GM18868 (cell line): ENCODE data around the gene RHCE.
"Not testable (repeated sequence)": the region's sequence is repeated elsewhere in the genome, so short reads cannot be mapped to it uniquely, and the experiment has no call there.

Experiments used
- ATAC-seq: cut with Tn5 transposase; IDR thresholded peaks from one replicate; pipeline ENCODE4 v1.9.1; 2021; ENCODE audit warnings: mild to moderate bottlenecking, moderate library complexity; ENCODE audit not compliant: unreplicated experiment

RHCE gene

DNA sequence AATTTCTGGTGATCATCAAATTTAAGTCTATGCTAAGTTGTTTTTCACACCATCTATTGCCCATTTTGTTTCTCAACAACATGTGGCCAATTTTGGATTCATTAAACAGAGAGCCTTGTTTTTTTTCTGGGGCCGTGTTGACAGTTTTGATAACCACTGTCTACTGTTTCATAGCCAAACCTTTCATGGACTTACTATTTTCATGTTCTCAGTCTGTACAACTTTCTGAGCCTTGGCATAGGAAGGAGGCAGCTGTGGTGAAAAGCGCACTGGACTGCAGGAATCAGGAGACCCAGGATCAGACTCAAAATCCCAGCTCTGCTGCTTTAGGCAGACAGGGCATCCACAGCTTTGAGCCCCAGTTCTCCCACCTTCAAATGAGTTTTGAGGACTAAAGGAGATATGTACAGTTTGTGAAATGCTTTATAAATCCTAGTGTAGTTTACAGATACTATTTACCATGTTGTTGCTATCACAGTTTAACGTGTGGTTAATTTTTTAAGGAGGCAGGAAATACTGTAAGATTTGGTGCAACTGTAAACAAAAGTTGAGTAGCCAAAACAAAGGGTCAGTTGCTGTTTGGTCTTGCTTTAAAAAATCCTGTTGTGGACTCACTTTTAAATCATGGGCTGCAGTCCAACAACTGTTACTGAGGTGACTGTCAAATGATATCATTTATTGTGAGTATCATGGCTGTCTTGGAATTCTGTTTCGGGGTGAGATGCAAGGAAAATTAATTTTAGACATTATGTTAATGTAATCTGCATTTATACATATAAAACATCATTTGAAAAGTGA is 13.0 kb upstream of the RHCE start:
- no peak for ATAC-seq

- no peak for ATAC-seq
These were observed 12.2 kb upstream of the RHCE start for GRCh38 chr1:25432749-25433388.

GRCh38 chr1:25431955-25432719 is 11.5 kb upstream of the RHCE start:
- no peak for ATAC-seq

- ATAC-seq: no peak
These were observed 10.6 kb upstream of the RHCE start for GRCh38 chr1:25430967-25431881.

GRCh38 chr1:25430073-25430966 is 9.7 kb upstream of the RHCE start, which contains the start of gene MACO1:
Gene MACO1, plus strand, starts transcription at chr1:25430897. Its CDS starts 202 bp downstream, at chr1:25431099.
- ATAC-seq: peak; percentile 86

DNA sequence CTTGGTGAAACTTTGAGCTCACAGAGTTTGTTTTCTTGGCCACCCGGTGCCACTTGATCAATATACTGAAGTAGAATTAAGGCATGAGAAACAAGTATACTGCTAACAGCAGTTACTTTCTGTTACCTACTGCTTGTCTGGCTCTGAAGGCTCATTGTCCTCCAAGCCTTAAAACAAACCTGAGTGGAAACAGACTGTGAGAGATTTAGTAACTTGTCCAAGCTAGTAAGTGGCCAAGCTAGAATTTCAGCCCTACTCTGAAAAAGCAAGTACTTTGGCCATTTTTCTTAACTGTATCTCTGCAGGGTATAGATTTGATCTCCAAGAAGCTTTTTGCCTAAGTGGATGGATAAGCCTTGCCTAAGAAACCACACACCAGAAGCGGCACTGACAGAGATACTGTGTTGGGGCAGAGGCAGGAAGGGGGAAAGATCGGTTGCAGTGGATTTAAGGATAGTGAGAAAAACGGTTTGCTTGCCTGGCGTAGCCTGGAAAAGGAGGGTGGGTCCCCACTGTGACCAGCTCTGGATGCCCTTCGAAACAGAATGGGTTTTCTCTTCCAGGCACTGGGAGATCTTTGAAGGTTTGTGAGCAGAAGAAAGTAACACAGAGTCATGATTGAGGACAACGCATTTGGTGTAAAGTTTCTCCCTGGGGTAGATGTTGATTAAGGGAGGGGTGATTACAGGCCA is 8.0 kb upstream of the RHCE start:
- no peak for ATAC-seq

DNA sequence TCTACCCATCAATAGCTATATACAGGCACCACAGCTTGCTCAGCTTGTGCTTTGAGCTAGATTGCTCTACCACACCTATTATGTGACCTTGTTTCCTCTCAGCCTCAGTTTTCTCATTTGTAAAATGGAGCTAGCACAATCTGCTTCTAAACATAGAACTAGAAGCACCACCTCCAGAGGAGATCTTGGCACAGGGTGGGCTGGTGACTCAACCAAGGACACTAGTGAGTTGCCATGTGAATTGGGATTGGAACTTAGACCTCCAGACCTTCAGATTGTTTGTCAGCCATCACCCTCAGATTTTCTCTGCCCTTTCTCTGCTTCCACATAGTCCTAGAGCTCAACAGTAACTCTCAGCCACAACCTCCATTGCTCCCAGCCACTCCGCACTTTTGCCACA is 7.1 kb upstream of the RHCE start:
- no peak for ATAC-seq

GRCh38 chr1:25425098-25426085 is 4.8 kb upstream of the RHCE start:
- no peak for ATAC-seq

- not testable (repeated sequence) for ATAC-seq
These were observed 2.6 kb upstream of the RHCE start for GRCh38 chr1:25423206-25423605.

DNA sequence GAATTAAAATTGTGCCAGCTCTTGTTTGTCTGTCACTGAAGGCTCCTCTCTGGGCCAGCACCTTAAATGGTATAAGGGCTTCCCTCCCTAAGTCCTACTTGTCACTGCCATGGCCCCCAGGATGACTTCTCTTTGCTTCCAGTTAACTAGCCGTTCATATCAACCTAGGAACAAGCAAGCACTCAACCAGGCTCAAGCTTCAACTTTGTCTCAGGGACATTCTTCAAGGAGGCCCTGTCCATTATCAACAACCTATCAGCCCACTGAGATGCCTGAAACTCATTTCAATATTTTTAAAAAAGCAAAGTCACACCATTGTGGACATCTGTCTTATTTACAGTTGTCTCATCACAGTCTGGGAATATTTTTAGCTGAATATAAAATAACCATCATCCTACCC is 1.3 kb downstream of the RHCE start:
- not testable (repeated sequence) for ATAC-seq

- ATAC-seq: not testable (repeated sequence)
These were observed 3.3 kb downstream of the RHCE start for GRCh38 chr1:25417280-25417679.

DNA sequence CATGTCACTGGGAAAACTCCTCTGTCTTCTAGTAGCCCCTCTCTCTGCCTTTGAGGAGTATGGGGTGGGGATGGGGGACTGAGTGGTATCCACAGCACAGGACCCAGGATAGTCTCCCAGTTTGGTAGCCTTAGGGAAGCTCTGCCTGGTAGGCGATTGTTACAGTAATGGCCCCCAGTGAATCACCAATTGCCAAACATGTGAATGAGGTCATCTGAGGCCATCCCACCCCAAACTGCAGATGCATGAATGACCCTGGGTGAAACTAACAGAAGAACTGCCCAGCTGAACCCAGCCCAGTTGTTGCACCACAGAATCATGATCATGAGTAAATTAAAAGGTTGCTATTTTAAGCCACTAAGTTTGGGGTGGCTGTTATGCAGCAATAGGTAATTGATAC is 6.0 kb downstream of the RHCE start:
- ATAC-seq: not testable (repeated sequence)

DNA sequence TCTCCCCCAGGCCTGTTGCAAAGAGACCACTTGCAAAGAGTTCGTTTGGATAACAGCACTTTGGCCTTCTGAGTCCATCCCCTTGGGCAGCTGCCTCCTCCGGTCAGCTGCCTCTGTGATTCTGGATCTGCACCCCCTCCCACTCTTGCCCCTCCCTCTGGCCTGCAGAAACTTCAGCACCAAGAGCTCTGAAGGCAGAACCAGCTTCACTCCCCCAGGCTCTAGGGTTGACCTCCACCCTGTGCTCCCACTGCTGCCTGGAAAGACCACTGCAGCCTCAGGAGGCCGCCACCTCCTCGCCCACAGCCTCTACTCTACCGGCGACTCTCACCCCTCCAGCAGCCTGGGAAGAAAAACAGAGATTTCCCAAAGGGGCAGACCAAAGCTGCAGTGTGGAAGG is 6.5 kb downstream of the RHCE start:
- not testable (repeated sequence) for ATAC-seq

DNA sequence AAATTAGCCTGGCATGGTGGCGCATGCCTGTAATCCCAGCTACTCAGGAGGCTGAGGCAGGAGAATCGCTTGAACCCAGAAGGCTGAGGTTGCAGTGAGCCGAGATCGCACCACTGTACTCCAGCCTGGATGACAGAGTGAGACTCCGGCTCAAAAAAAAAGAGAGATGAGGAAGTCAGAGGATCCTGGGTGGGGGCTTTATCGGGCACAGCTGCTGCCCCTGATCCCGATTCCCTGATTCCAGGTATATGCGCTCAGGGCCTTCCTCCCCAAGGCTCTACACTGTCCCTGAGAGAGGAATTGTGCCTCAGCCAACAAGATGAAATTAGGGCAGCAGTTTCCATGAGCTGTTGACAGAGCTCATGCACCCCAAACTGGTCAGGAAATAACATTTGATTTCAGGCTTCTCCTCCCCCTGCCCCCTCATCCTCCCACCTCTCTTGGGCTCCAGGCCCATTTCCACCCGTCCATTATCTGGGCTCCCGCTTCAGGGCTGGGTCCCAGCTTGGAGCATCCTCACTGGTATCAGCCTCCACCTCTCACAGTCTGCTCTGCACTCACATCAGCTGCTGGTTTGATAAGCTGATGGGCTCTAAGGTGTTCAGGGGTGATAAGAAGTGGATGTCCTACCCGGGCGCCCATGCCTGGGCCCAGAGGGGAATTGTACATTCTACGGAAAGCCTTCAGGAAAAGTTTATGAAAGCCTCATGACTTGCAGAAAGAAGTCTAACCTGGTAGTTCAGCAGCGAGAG is 7.6 kb downstream of the RHCE start:
- ATAC-seq: not testable (repeated sequence)

GRCh38 chr1:25409641-25410427 is 10.8 kb downstream of the RHCE start:
- not testable (repeated sequence) for ATAC-seq

GRCh38 chr1:25405731-25406305 is 14.8 kb downstream of the RHCE start:
- ATAC-seq: not testable (repeated sequence)
